ENCODE measurements around the gene TCTN1.

- no peak for TF ChIP-seq CTCF (conservative IDR thresholded peaks at IDR 0.05; ENCODE audit: low read depth, low read length)
- no peak for TF ChIP-seq EZH2phosphoT487 (IDR thresholded peaks at IDR 0.05; ENCODE audit: borderline replicate concordance, low read length)
- no peak for TF ChIP-seq EZH2 (IDR thresholded peaks at IDR 0.05; ENCODE audit: low read length, unreplicated experiment)
These were observed 64.1 kb downstream of the TCTN1 start for GRCh38 chr12:110677982-110678381.
